ENCODE results near the gene GATAD2A.

GATAD2A gene

GRCh38 chr19:19549804-19550464, 144.5 kb downstream of the GATAD2A start:
- DNase-seq: no peak

DNA sequence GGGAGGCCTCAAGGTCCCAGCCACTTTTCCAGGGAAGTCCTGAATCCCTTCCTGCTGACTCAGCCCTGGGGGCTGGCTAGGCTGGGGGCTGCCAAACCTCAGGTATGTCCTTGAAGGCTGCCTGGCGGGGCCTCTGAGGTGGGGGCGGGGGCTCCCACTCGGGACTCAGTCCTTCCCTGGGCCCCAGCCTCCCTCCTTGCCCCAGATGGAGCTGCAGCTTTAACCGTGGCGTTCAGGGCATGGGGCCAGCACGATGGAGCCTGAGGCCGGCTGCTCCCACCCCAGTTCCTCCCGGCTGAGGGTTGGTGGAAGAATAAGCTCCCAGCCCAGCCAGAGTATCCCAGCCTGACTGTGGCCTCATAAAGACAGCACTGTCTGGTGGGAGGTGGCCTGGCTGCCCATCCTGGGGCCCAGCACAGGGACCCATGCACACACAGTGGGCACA, 145.0 kb downstream of the GATAD2A start:
- no peak for DNase-seq

DNA sequence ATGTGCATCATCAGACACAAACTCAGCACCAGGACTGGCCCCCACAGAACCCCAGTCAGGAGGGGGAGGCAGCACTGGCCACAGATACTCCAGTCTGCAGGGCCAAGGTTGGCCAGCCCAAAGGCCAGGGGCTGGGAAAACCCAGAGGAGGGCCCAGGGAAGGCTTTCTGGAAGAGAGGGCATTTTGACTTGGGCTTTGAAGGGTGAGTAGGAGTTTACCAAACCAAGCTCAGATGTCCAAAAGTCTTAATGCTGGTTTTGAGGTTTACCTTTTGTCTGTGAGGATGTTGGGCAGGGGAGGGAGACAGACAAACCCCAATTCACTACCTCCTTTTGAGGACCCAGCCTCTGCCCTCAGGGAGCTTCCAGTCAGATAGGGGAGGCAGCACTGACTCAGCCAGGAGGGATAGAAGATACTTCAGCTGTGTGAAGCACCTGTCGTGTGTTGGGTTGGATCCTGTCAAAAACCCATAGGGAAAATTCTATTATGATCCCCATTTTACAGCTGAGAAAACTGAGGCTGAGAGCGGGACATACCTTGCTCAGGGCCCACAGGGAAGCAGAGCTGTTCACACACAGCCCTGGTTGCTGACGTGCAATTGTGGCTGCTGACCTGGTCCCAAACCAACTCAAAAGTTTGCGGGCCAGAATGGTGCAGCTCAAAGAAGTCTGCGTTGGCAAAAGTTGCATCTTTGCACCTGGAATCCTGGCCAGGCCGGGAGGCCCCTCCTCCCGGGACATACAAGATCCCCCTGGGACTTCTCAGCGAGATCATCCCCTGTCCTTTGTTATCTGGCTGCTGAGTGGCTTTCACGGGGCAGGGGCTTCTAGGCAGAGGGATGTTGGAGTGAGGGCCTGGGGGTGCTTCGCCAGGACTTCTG, 145.7 kb downstream of the GATAD2A start:
- no peak for DNase-seq

DNA sequence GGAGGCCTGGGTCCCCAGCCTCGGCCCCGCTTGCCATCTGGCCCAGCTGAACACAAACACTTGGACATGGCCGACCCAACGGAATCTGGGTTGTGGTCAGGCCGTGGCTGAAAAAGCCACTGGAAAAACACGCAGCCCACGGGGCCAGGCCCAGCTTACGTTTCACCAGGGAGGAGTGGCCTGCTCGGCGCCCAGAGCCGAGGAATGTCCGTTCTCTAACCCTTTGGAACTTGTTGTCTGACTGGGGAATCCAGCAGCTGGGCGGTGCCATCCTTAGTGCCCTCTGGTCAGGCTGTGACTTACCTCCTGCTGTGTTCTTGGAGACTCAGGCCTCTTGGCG, 146.3 kb downstream of the GATAD2A start:
- DNase-seq: no peak

GRCh38 chr19:19552798-19553197, 147.3 kb downstream of the GATAD2A start:
- no peak for DNase-seq

- DNase-seq: no peak
These were observed 148.2 kb downstream of the GATAD2A start for GRCh38 chr19:19553670-19554069.

GRCh38 chr19:19554074-19555023, 148.9 kb downstream of the GATAD2A start:
- DNase-seq: no peak

DNA sequence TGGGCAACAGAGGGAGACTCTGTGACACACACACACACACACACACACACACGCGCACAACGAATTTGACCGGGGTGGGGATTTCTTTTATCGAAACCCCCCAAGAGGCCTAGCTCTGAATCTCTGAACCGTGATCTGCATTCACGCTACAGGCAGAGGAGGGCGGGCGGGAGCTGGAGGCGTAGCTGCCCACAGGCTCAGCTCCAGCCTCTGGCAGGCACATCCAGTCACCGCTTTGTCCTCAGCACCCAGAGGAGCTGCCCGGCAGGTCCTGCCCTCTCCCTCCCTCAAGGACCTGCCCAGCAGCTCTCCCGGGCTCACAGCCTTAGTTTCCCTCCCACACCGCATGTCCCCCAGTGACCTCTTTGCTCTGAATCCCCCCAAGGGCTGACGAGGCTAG, 152.6 kb downstream of the GATAD2A start:
- no peak for DNase-seq
